Left kidney (tissue), 8 donors: ENCODE data around the gene OCRL. TPM values are rescaled to one million over a fixed set of nuclear protein-coding genes. Genes with fewer than 3 reads are reported as not detected.

Experiments
- DNase-seq: peaks from one replicate; pipeline ENCODE4 v3.0.0-alpha.2; 2013
- long read RNA-seq, 8 donors: transcript quantifications; one replicate each; lab custom pipeline, GENCODE V29; 2026
- polyA plus RNA-seq: library from polyadenylated mRNA; unstranded; fragments of 120-200 nt; gene quantifications from one replicate; pipeline ENCODE4 v1.2.1, GENCODE V29; 2013; ENCODE audit not compliant: insufficient read length

OCRL gene
- 35.8 TPM for polyA plus RNA-seq
- long read RNA-seq, donor 1, full-length matches to known transcripts = 1 of 1 reads
- long read RNA-seq, donor 1, partial matches to known transcripts = 0 of 1 reads
- long read RNA-seq, donor 1, other reads (novel, unspliced or antisense) = 0 of 1 reads
- long read RNA-seq, donor 2 = 0 reads
- long read RNA-seq, donor 3, full-length matches to known transcripts = 3 of 3 reads
- long read RNA-seq, donor 3, partial matches to known transcripts = 0 of 3 reads
- long read RNA-seq, donor 3, other reads (novel, unspliced or antisense) = 0 of 3 reads
- long read RNA-seq, donor 4 = 0 reads
- long read RNA-seq, donor 5, full-length matches to known transcripts = 5 of 5 reads
- long read RNA-seq, donor 5, partial matches to known transcripts = 0 of 5 reads
- long read RNA-seq, donor 5, other reads (novel, unspliced or antisense) = 0 of 5 reads
- long read RNA-seq, donor 6, full-length matches to known transcripts = 2 of 26 reads
- long read RNA-seq, donor 6, partial matches to known transcripts = 24 of 26 reads
- long read RNA-seq, donor 6, other reads (novel, unspliced or antisense) = 0 of 26 reads
- long read RNA-seq, donor 7, full-length matches to known transcripts = 4 of 4 reads
- long read RNA-seq, donor 7, partial matches to known transcripts = 0 of 4 reads
- long read RNA-seq, donor 7, other reads (novel, unspliced or antisense) = 0 of 4 reads
- long read RNA-seq, donor 8, full-length matches to known transcripts = 2 of 2 reads
- long read RNA-seq, donor 8, partial matches to known transcripts = 0 of 2 reads
- long read RNA-seq, donor 8, other reads (novel, unspliced or antisense) = 0 of 2 reads

- peak; percentile 55 for DNase-seq
These were observed at the start of gene OCRL for GRCh38 chrX:129540068-129540653. TSS of gene OCRL (plus strand) at chrX:129540259. CDS start at chrX:129540440, 181 bp downstream.

GRCh38 chrX:129490330-129490729, 49.7 kb upstream of the OCRL start:
- no peak for DNase-seq

DNA sequence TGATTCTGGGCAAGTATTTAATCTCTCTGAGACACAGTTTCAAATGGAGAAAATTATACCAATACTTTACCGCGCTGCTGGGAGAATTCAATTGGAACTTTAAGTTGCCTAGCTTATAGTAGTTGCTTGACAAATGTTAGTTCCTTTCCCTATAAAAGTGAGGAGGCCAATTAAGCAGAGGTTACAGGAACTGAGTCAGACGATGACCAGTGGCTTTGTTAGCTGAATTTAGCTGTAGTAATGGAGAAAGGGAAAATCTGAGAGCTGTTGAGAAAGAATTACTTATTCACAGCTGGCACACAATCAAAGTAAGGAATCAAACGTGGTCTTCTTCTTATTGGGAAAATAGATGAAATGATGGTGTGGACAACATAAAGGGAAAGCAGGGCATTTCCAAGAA, 46.4 kb upstream of the OCRL start:
- no peak for DNase-seq

GRCh38 chrX:129494887-129495286, 45.2 kb upstream of the OCRL start:
- no peak for DNase-seq

- no peak for DNase-seq
These were observed 44.2 kb upstream of the OCRL start for GRCh38 chrX:129495900-129496299.

- no peak for DNase-seq
These were observed 43.4 kb upstream of the OCRL start for GRCh38 chrX:129496625-129497024.

GRCh38 chrX:129497146-129497843, 42.8 kb upstream of the OCRL start:
- no peak for DNase-seq

DNA sequence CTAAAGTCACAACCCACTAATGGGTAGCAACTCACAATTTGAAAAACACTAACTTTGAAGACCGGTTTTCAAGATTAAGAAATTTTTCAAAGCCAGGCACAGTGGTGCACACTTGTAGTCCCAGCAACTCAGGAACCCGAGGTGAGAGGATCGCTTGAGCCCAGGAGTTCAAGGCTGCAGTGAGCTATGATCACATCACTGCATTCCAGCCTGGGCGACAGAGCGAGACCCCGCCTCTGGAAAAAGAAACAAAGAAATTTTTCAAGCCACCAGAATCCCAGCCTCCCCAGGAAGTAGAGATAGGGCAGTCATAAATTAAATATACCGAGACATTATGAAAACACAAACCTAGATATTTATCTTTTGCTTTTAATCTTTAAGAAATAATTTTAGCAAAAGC, 29.7 kb upstream of the OCRL start:
- DNase-seq = no peak

DNA sequence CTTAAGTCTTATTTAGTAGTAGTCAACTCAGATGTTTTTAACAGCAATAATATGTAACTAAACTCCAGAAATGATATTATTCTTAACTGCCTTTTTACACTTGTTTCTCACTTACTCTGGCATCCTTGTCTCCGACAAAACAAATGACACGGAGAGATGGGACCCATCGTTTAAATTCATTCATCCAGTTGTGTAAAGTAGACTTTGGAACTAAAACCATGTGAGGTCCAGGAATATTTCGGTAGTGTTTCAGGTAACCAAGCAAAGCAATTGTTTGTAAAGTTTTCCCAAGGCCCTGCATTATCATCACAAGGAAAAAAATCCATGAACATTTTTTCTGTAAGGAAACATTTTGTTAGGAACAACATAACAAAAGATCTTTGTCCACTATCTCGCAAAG, 28.4 kb upstream of the OCRL start:
- DNase-seq = no peak

GRCh38 chrX:129512409-129512808, 27.6 kb upstream of the OCRL start:
- no peak for DNase-seq

DNA sequence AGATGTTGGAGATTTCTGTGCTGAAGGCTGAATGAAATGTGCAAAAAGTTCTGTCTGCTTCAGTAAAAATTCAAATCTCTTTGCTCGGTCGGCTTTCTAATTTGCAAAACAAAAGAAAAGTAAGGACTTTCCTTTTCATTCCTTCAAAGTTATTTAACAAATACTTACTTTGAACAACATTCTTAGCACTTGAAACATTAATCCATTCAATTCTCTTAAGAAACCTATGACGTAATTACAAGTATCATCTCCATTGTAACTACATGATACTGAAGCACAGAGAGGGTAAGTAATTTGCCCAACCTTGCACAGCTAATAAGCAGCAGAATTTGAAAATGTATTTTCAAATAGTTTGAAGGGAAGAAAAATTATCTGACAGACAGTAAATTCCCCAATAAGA, 23.7 kb upstream of the OCRL start:
- DNase-seq = no peak

DNA sequence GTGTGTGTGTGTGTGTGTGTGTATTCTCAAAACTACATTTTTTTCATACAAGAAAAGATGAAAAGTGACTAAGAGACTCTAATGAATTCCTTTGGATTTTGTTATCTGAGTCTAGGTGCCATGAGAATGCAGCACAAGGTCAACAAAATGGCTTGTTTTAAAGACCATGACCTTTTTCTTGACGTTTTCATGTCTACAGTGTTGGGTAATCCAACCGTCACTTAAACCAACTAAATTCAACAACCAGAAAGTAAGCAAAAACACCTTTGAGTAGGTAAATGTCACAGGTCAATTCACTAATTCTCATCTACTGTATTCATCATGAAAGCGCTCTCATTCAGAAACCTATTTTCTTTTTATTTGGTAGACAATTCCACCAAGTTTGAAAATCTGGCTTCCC, 19.9 kb upstream of the OCRL start:
- DNase-seq = no peak

DNA sequence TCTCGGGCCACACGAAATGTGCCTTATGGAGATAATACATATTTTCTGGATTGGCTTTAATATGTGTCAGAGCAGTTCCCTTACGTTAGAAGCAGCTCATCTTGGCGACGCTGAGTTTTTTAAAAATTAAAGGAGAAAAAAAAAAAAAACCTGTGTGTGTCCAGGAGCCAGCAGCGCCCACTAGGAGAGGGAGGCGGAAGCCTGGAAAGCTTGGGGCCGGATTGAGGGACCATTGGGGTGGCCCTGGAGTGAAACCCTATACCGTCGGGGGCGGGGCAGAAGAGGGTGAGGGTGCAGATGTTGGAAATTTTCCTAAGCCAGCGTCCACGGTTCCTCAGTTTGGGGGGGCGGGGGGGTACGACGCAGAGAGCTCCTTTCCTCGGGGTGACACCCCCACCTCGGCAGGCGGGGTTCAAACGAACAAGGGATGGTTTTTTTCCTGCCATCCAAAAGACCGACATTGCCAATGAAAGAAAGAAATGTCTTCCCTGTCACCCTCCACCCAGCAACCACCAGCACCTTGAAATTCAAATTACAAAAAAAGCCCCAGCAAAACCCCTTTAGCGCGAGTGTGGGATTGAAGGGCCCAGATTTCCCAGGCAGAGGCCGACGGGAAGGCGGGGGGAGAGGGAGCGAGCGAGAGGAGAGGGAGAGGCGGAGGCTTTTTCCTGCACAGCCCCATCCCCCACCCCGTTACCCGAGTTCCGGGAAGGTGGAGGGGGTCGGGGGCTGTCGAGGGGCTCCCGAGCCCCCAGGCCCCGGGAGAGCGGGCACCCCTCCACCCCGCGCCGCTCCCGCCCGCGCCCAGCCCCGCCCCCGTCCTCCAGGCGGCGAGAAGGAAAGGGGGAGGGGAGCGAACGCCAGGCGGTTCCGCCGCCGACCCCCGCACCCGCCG, 17.6 kb upstream of the OCRL start:
- peak; percentile 66 for DNase-seq

DNA sequence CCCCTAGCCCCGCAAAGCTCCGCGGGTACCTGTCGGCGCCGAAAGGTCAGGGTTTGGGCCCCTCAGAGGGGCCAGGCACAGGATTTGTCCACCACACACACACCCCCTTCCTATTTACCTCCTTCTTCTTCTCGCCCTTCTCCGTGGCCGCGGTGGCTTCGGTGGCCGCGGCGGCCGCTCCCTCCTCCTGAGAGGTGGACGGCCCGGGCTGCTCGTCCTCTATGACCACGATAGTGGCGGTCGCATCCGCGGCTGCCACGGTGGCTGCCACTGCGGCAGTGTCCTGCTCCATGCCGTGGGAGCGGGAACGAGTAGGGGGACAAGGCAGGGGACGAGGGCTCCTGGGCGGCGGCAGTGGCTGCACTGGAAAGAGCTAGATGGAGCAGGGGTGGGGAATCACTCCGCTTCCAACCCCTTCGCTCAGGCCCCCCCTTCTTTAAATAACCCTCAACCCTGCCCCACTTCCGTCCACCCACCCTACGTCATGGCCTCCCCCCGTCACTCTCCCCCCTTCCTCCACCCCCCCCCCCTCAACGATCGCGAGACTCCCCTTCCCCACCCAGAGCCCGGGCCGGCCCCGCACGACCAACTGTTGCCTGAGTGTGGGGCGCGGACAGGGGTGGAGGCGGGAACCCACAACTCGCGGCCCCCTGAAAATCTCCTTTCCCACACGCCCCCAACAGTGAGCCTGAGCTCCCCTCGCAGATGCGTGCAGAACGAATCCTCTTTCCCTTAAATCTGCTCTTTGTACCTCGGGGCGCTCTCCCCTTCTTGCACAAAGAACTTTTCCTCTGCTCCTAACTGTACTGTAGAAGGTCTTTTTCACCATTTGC, 16.8 kb upstream of the OCRL start, which contains the start of gene SMARCA1:
SMARCA1 (minus strand) TSS at position 412 of the 833 bp plus-strand sequence; CDS start at position 292, 120 bp downstream.
- DNase-seq = peak; percentile 66

DNA sequence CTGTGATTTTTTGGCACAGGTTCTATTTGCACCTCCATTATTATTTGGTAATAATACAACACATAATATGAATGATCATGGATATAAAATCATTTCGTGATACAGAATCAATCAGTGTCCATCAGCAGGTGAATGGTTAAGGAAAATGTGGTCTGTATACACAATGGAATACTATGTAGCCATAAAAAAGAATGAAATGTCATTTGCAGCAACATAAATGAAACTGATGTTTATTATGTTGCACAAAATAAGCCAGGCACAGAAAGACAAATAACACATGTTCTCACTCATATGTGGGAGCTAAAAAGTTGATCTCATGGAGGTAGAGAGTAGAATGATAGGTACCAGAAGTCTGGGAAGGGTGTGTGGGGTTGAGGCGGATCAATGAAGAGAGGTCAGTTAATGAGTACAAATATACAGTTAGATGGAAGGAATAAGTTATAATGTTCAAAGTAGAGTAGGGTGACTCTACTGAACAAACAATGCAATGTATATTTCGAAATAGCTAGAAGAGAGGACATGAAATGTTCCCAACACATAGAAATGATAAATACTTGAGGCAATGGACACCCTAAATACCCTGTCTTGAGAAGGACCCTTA, 15.7 kb upstream of the OCRL start:
- DNase-seq = no peak

GRCh38 chrX:129525162-129525561, 14.9 kb upstream of the OCRL start:
- no peak for DNase-seq

GRCh38 chrX:129525896-129526295, 14.2 kb upstream of the OCRL start:
- no peak for DNase-seq

GRCh38 chrX:129529685-129530281, 10.3 kb upstream of the OCRL start:
- no peak for DNase-seq

DNA sequence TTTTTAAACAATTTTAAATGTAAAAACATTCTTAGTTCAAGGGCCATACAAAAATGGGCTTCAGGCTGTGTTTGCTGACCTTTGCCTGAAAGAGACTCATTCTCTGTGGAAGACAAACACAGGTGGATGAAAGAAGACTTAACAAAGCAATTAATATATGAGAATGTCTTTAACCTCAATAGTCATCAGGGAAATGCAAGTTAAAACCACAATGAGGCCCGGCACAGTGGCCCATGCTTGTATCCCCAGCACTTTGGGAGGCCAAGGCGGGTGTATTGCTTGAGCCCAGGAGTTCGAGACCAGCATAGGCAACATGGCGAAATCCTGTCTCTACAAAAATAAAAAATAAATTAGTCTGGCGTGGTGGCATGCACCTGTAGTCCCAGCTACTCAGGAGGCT, 9.6 kb upstream of the OCRL start:
- no peak for DNase-seq
